ENCODE results near the gene C6orf89. TPM values are rescaled to one million over a fixed set of nuclear protein-coding genes. Genes with fewer than 3 reads are reported as not detected.

Gene C6orf89
- total RNA-seq, 1 experiment from 2014 or later = 32.9 TPM

GRCh38 chr6:36845233-36845632 is 40.5 kb upstream of the C6orf89 start:
- POLR2A ChIA-PET = no interaction called here
- CTCF ChIA-PET = no interaction called here
- intact Hi-C loops (cut with micrococcal nuclease) = no loop called here
- BruUV-seq (replicated peaks) = no TSS peak
- Histone ChIP-seq H2AFZ (ENCODE audit: low read depth, low read length, poor library complexity, severe bottlenecking) (no peak overlapping the region), H3K4me3 (replicated peaks in 1 of 2; ENCODE audit: low read depth in 1 of 2, low read length in 2 of 2) (no peak overlapping the region), H3K9me3 (ENCODE audit: control insufficient read depth in 1 of 2, insufficient read depth in 1 of 2, low read depth in 1 of 2, low read length in 2 of 2) (no peaks in the 10 kb centered on the region), H4K20me1 (ENCODE audit: insufficient read depth) (no peaks in the 10 kb centered on the region), H3K4me1 (ENCODE audit: control insufficient read depth in 1 of 2, insufficient read depth in 2 of 2, low read length in 2 of 2) (no peaks in the 10 kb centered on the region; a peak in 1 of 4 replicates), H3K27me3 (ENCODE audit: insufficient read depth, low read length) (no peaks in the 10 kb centered on the region), H3K4me2 (ENCODE audit: low read length) (no peak overlapping the region), H3K27ac (ENCODE audit: low read depth, low read length) (no peak overlapping the region), H3K9me2 (ENCODE audit: insufficient read depth) (no peaks in the 10 kb centered on the region), H3K9ac (ENCODE audit: low read length) (no peak overlapping the region), H3K36me3 (ENCODE audit: control insufficient read depth in 1 of 2, insufficient read depth in 2 of 2, low read length in 2 of 2) (no peaks in the 10 kb centered on the region), H3K79me2 (ENCODE audit: insufficient read depth, low read length) (no peaks in the 10 kb centered on the region)
- DNase-seq (ENCODE audit: low read depth, low spot score) (no peak), ATAC-seq (no peak)
- RAD21 ChIA-PET (ENCODE audit: low non-redundant PET in 1 of 2, low total read pairs in 2 of 2, uncharacterized antibody in 2 of 2, unreplicated experiment in 2 of 2) = no interaction called here
- TF ChIP-seq EZH2 (IDR thresholded peaks at IDR 0.05) = no peak
- TF ChIP-seq, protein P1, sequence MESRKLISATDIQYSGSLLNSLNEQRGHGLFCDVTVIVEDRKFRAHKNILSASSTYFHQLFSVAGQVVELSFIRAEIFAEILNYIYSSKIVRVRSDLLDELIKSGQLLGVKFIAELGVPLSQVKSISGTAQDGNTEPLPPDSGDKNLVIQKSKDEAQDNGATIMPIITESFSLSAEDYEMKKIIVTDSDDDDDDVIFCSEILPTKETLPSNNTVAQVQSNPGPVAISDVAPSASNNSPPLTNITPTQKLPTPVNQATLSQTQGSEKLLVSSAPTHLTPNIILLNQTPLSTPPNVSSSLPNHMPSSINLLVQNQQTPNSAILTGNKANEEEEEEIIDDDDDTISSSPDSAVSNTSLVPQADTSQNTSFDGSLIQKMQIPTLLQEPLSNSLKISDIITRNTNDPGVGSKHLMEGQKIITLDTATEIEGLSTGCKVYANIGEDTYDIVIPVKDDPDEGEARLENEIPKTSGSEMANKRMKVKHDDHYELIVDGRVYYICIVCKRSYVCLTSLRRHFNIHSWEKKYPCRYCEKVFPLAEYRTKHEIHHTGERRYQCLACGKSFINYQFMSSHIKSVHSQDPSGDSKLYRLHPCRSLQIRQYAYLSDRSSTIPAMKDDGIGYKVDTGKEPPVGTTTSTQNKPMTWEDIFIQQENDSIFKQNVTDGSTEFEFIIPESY (IDR thresholded peaks at IDR 0.05; ENCODE audit: extremely low read depth, insufficient replicate concordance, low read length) = no peak
- no peak for TF ChIP-seq YY1 (IDR thresholded peaks at IDR 0.05; ENCODE audit: extremely low read depth, insufficient replicate concordance, low read depth, low read length)
- no peak for TF ChIP-seq FOSL1 (IDR thresholded peaks at IDR 0.05; ENCODE audit: low read depth)
- no peak for TF ChIP-seq RAD21 (IDR thresholded peaks at IDR 0.05; ENCODE audit: low read depth)
- TF ChIP-seq POLR2AphosphoS5 (IDR thresholded peaks at IDR 0.05; ENCODE audit: low read depth, low read length) = no peak
- TF ChIP-seq ELF1 (IDR thresholded peaks at IDR 0.05; ENCODE audit: borderline replicate concordance, low read depth) = no peak
- no peak for TF ChIP-seq EGR1 (IDR thresholded peaks at IDR 0.05; ENCODE audit: low read depth)
- no peak for TF ChIP-seq SIN3A (IDR thresholded peaks at IDR 0.05; ENCODE audit: low read depth)
- no peak for TF ChIP-seq SP1 (IDR thresholded peaks at IDR 0.05; ENCODE audit: low read depth)

Measured in HCT116 (cell line).